ENCODE data around the gene FAM174B. TPM values are rescaled to one million over a fixed set of nuclear protein-coding genes. Genes with fewer than 3 reads are reported as not detected.

FAM174B gene
- polyA plus RNA-seq, 1 donor from 2014 or later: 20.1 TPM

DNA sequence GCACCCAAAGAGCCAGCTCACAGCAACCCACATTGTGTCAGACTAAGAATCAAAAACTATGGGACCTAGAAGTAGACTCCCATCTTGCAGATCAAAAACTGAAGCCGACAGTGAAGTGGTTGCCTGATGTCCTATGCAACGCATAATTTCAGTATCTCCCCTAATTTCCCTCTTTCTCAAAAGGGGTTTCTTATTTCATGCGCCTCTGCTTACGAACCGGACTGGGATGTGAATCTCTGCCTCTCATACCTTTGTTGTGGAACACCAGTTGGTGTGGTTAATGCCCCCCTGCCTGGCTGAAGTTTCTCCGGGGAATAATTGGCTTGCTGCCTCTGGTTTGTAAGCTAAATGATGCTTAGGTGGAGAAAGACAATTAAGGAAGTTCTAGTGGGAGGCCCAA is 514 bp upstream of the FAM174B start:
- H2AFZ ChIP-seq (ENCODE audit: low read depth, low read length): peak overlapping the region; percentile 31
- TF ChIP-seq RAD21 (conservative IDR thresholded peaks at IDR 0.05) (no peak), SMC3 (conservative IDR thresholded peaks at IDR 0.05; ENCODE audit: poor library complexity) (no peak)
- H3K36me3 ChIP-seq (ENCODE audit: insufficient read depth, low read length): no peaks in the 10 kb centered on the region
- H3K4me3 ChIP-seq (ENCODE audit: low read length): peak overlapping the region; percentile 69
- no peaks in the 10 kb centered on the region for H3K79me2 ChIP-seq (replicated peaks; ENCODE audit: insufficient read depth, low read length)
- peak overlapping the region; percentile 12 for H3K4me2 ChIP-seq (ENCODE audit: low read length)
- no peaks in the 10 kb centered on the region for H3K27me3 ChIP-seq (ENCODE audit: insufficient read depth, low read depth, low read length)
- H3K9me3 ChIP-seq (ENCODE audit: low read length): peaks cover under 1% of the 10 kb centered on the region
- H3K27ac ChIP-seq (ENCODE audit: low read length): peak overlapping the region; percentile 63
- H3K9ac ChIP-seq (ENCODE audit: low read length): peak overlapping the region; percentile 77
- no peaks in the 10 kb centered on the region for H4K20me1 ChIP-seq (ENCODE audit: insufficient read depth)
- peaks cover 2% of the 10 kb centered on the region for H3F3A ChIP-seq (ENCODE audit: insufficient read depth, low read length, poor library complexity, severe bottlenecking)
- no peaks in the 10 kb centered on the region for H3K9me2 ChIP-seq (ENCODE audit: insufficient read depth, low read length)

DNA sequence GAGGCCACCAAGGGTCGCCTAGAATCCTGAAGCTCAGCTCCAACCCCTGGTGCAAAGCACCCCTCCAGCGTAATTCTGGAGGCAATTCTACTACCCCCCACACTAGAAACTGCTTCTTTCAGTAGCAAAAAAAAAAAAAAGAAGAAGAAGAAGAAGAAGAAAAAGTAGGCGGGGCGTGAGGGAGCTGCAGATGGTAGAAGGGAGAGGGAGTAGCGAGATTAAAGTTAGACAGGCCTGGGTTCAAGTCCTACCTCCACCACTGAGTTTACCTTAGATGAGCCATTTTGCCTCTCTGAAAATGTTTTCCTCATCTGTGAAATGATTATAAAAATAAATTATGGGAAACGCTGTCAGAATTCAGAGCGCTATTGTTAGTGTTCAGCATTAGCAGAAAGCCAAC is 913 bp downstream of the FAM174B start:
- peak overlapping the region; percentile 63 for H3K27ac ChIP-seq (ENCODE audit: low read length)
- H3F3A ChIP-seq (ENCODE audit: insufficient read depth, low read length, poor library complexity, severe bottlenecking): peaks cover 2% of the 10 kb centered on the region
- H3K4me2 ChIP-seq (ENCODE audit: low read length): peak overlapping the region; percentile 37
- no peaks in the 10 kb centered on the region for H3K27me3 ChIP-seq (ENCODE audit: insufficient read depth, low read depth, low read length)
- peak overlapping the region; percentile 77 for H3K9ac ChIP-seq (ENCODE audit: low read length)
- peak overlapping the region; percentile 69 for H3K4me3 ChIP-seq (ENCODE audit: low read length)
- TF ChIP-seq EZH2 (IDR thresholded peaks at IDR 0.05; ENCODE audit: borderline replicate concordance, insufficient read depth, low read length, poor library complexity, severe bottlenecking): no peak
- TF ChIP-seq EP300 (conservative IDR thresholded peaks at IDR 0.05; ENCODE audit: poor library complexity, severe bottlenecking): no peak
- TF ChIP-seq, protein P1, sequence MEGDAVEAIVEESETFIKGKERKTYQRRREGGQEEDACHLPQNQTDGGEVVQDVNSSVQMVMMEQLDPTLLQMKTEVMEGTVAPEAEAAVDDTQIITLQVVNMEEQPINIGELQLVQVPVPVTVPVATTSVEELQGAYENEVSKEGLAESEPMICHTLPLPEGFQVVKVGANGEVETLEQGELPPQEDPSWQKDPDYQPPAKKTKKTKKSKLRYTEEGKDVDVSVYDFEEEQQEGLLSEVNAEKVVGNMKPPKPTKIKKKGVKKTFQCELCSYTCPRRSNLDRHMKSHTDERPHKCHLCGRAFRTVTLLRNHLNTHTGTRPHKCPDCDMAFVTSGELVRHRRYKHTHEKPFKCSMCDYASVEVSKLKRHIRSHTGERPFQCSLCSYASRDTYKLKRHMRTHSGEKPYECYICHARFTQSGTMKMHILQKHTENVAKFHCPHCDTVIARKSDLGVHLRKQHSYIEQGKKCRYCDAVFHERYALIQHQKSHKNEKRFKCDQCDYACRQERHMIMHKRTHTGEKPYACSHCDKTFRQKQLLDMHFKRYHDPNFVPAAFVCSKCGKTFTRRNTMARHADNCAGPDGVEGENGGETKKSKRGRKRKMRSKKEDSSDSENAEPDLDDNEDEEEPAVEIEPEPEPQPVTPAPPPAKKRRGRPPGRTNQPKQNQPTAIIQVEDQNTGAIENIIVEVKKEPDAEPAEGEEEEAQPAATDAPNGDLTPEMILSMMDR (IDR thresholded peaks at IDR 0.05; ENCODE audit: poor library complexity, severe bottlenecking): no peak
- TF ChIP-seq TAF1 (IDR thresholded peaks at IDR 0.05; ENCODE audit: low read depth): no peak
- no peak for TF ChIP-seq MXI1 (conservative IDR thresholded peaks at IDR 0.05; ENCODE audit: poor library complexity, severe bottlenecking)
- TF ChIP-seq SMC3 (conservative IDR thresholded peaks at IDR 0.05; ENCODE audit: poor library complexity): no peak
- TF ChIP-seq, protein P2, sequence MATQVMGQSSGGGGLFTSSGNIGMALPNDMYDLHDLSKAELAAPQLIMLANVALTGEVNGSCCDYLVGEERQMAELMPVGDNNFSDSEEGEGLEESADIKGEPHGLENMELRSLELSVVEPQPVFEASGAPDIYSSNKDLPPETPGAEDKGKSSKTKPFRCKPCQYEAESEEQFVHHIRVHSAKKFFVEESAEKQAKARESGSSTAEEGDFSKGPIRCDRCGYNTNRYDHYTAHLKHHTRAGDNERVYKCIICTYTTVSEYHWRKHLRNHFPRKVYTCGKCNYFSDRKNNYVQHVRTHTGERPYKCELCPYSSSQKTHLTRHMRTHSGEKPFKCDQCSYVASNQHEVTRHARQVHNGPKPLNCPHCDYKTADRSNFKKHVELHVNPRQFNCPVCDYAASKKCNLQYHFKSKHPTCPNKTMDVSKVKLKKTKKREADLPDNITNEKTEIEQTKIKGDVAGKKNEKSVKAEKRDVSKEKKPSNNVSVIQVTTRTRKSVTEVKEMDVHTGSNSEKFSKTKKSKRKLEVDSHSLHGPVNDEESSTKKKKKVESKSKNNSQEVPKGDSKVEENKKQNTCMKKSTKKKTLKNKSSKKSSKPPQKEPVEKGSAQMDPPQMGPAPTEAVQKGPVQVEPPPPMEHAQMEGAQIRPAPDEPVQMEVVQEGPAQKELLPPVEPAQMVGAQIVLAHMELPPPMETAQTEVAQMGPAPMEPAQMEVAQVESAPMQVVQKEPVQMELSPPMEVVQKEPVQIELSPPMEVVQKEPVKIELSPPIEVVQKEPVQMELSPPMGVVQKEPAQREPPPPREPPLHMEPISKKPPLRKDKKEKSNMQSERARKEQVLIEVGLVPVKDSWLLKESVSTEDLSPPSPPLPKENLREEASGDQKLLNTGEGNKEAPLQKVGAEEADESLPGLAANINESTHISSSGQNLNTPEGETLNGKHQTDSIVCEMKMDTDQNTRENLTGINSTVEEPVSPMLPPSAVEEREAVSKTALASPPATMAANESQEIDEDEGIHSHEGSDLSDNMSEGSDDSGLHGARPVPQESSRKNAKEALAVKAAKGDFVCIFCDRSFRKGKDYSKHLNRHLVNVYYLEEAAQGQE (IDR thresholded peaks at IDR 0.05; ENCODE audit: borderline replicate concordance): no peak
- TF ChIP-seq POLR2AphosphoS5 (IDR thresholded peaks at IDR 0.05): no peak
- no peak for TF ChIP-seq RAD21 (conservative IDR thresholded peaks at IDR 0.05)
- H2AFZ ChIP-seq (ENCODE audit: low read depth, low read length): peak overlapping the region; percentile 10
- H3K9me3 ChIP-seq (ENCODE audit: low read length): peaks cover 9% of the 10 kb centered on the region
- H3K9me2 ChIP-seq (ENCODE audit: insufficient read depth, low read length): no peaks in the 10 kb centered on the region
- H3K36me3 ChIP-seq (ENCODE audit: insufficient read depth, low read length): no peaks in the 10 kb centered on the region
- no peaks in the 10 kb centered on the region for H4K20me1 ChIP-seq (ENCODE audit: insufficient read depth)
- peaks cover 2% of the 10 kb centered on the region for H3K79me2 ChIP-seq (replicated peaks; ENCODE audit: insufficient read depth, low read length)
